Neuronal stem cell (in vitro differentiated cells): ENCODE results near the gene NOP16.
A peak's percentile ranks its signal among the peaks of the same experiment; 100 is the strongest.

Experiments used
- DNase-seq: peaks from one replicate; pipeline ENCODE4 v3.0.0-alpha.2; 2013; ENCODE audit warnings: low spot score
- H2AFZ ChIP-seq: one replicate; pipeline ENCODE4 v1.6.1; 2013; ENCODE audit warnings: mild to moderate bottlenecking, low read length, inconsistent platforms
- H2AK5ac ChIP-seq: 2 replicates; pipeline ENCODE4 v1.6.1; 2013; ENCODE audit warnings: low read depth, mild to moderate bottlenecking, inconsistent platforms, low read length, moderate library complexity, mixed read lengths
- H2BK120ac ChIP-seq: 2 replicates; pipeline ENCODE4 v1.6.1; 2013; ENCODE audit warnings: low read depth, mild to moderate bottlenecking, inconsistent platforms, low read length, moderate library complexity, mixed read lengths
- H2BK12ac ChIP-seq: one replicate; pipeline ENCODE4 v1.6.1; 2013; ENCODE audit warnings: low read length, inconsistent platforms
- H2BK15ac ChIP-seq: 2 replicates; pipeline ENCODE4 v1.6.1; 2013; ENCODE audit warnings: mild to moderate bottlenecking, low read length, inconsistent platforms, mixed read lengths
- H2BK5ac ChIP-seq: one replicate; pipeline ENCODE4 v1.6.1; 2013; ENCODE audit warnings: inconsistent platforms, mild to moderate bottlenecking, low read length, moderate library complexity
- H3K14ac ChIP-seq: one replicate; pipeline ENCODE4 v1.6.1; 2013; ENCODE audit warnings: low read length, inconsistent platforms
- H3K18ac ChIP-seq: 2 replicates; pipeline ENCODE4 v1.6.1; 2013; ENCODE audit warnings: low read length, inconsistent platforms
- H3K23ac ChIP-seq: 2 replicates; pipeline ENCODE4 v1.6.1; 2013; ENCODE audit warnings: low read depth, mild to moderate bottlenecking, mixed read lengths, low read length, inconsistent platforms; ENCODE audit not compliant: poor library complexity
- H3K27ac ChIP-seq: replicated peaks from 3 replicates; pipeline ENCODE4 v1.5.1; 2013; ENCODE audit warnings: low read length, inconsistent platforms
- H3K27me3 ChIP-seq, 3 experiments: 2 replicates each; pipeline ENCODE4 v1.6.1; 2013; ENCODE audit warnings: low read length in 3 of 3, mild to moderate bottlenecking in 2 of 3, inconsistent platforms in 1 of 3, low read depth in 1 of 3, mixed read lengths in 1 of 3, moderate library complexity in 1 of 3; ENCODE audit not compliant: control insufficient read depth in 3 of 3, insufficient read depth in 3 of 3
- H3K36me3 ChIP-seq, 2 donors: replicated peaks in 1 of 2; 2 replicates each; pipeline ENCODE4 v1.6.1; 2013; ENCODE audit warnings: low read length in 2 of 2; ENCODE audit not compliant: control insufficient read depth in 2 of 2, insufficient read depth in 2 of 2
- H3K4ac ChIP-seq: 2 replicates; pipeline ENCODE4 v1.6.1; 2013; ENCODE audit warnings: inconsistent platforms, mild to moderate bottlenecking, low read length, moderate library complexity
- H3K4me1 ChIP-seq, 2 donors: 1 replicate in 1 of 2; 2 replicates in 1 of 2; pipeline ENCODE4 v1.6.1; 2013; ENCODE audit warnings: low read length in 2 of 2, low read depth in 1 of 2; ENCODE audit not compliant: control insufficient read depth in 2 of 2, insufficient read depth in 1 of 2
- H3K4me2 ChIP-seq: one replicate; pipeline ENCODE4 v1.6.1; 2013; ENCODE audit warnings: mild to moderate bottlenecking, low read length, inconsistent platforms; ENCODE audit not compliant: insufficient read depth, poor library complexity, severe bottlenecking
- H3K4me3 ChIP-seq, 2 donors: 2 replicates each; pipeline ENCODE4 v1.5.1; 2013; ENCODE audit warnings: low read length in 2 of 2, mild to moderate bottlenecking in 2 of 2, inconsistent platforms in 1 of 2, moderate library complexity in 1 of 2
- H3K79me1 ChIP-seq: one replicate; pipeline ENCODE4 v1.6.1; 2013; ENCODE audit warnings: low read depth, mild to moderate bottlenecking, inconsistent platforms, low read length, moderate library complexity
- H3K9ac ChIP-seq: one replicate; pipeline ENCODE4 v1.6.1; 2013; ENCODE audit warnings: mild to moderate bottlenecking, low read depth, low read length, inconsistent platforms; ENCODE audit not compliant: poor library complexity
- H3K9me3 ChIP-seq, 2 donors: replicated peaks in 1 of 2; 2 replicates each; pipeline versions ENCODE3 to v1.6.1; 2013; ENCODE audit warnings: low read length in 2 of 2, mild to moderate bottlenecking in 2 of 2, inconsistent platforms in 1 of 2, low read depth in 1 of 2, mixed read lengths in 1 of 2, moderate library complexity in 1 of 2; ENCODE audit not compliant: control insufficient read depth in 2 of 2, insufficient read depth in 1 of 2
- H4K8ac ChIP-seq: one replicate; pipeline ENCODE4 v1.6.1; 2013; ENCODE audit warnings: low read depth, mild to moderate bottlenecking, inconsistent platforms, low read length, moderate library complexity
- H4K91ac ChIP-seq: one replicate; pipeline ENCODE4 v1.6.1; 2013; ENCODE audit warnings: low read length, low read depth, mild to moderate bottlenecking, inconsistent platforms; ENCODE audit not compliant: poor library complexity
- WGBS, 2 donors: extraction: QIAGEN DNeasy Blood & Tissue Kit; methylation state at CpG; one replicate each; pipeline ENCODE4 v1.1.7; 2013; ENCODE audit warnings: missing lambda C conversion rate in 2 of 2, mixed read lengths in 1 of 2; ENCODE audit not compliant: insufficient read length in 2 of 2, insufficient replicate concordance in 1 of 2; ENCODE audit errors: extremely low coverage in 2 of 2; 5-methylcytosine and 5-hydroxymethylcytosine counted together

Gene NOP16

GRCh38 chr5:176369934-176370711 is 18.3 kb downstream of the NOP16 start:
- H2BK15ac ChIP-seq: no peak overlapping the region
- H2AK5ac ChIP-seq: no peak overlapping the region
- no peaks in the 10 kb centered on the region for H3K79me1 ChIP-seq
- no peak overlapping the region for H4K91ac ChIP-seq
- H3K27me3 ChIP-seq: peaks cover 0 to 6% (median 0%) of the 10 kb centered on the region in 3 experiments
- no peak overlapping the region for H2BK12ac ChIP-seq
- DNase-seq: no peak
- no peak overlapping the region for H4K8ac ChIP-seq
- H3K9me3 ChIP-seq: no peaks in the 10 kb centered on the region
- H3K4me3 ChIP-seq: no peak overlapping the region
- peaks cover 20 to 71% of the 10 kb centered on the region in 2 donors for H3K36me3 ChIP-seq
- H3K27ac ChIP-seq: no peak overlapping the region
- no peak overlapping the region for H3K9ac ChIP-seq
- H2AFZ ChIP-seq: no peak overlapping the region
- H3K23ac ChIP-seq: no peak overlapping the region
- no peak overlapping the region for H3K18ac ChIP-seq
- no peak overlapping the region for H2BK120ac ChIP-seq
- no peak overlapping the region for H3K4me2 ChIP-seq
- peaks cover 2 to 5% of the 10 kb centered on the region in 2 donors for H3K4me1 ChIP-seq
- H3K4ac ChIP-seq: no peak overlapping the region
- WGBS, 2 donors: no CpG with 5 or more reads among the region's 8 CpGs
- H3K14ac ChIP-seq: no peak overlapping the region
- H2BK5ac ChIP-seq: no peak overlapping the region

GRCh38 chr5:176368726-176369125 is 19.7 kb downstream of the NOP16 start:
- H2BK5ac ChIP-seq: no peak overlapping the region
- H3K79me1 ChIP-seq: no peaks in the 10 kb centered on the region
- no peak overlapping the region for H4K8ac ChIP-seq
- no peak overlapping the region for H3K9ac ChIP-seq
- H3K9me3 ChIP-seq: no peaks in the 10 kb centered on the region
- H2BK15ac ChIP-seq: no peak overlapping the region
- no CpG with 5 or more reads among the region's 13 CpGs for WGBS, 2 donors
- H3K23ac ChIP-seq: no peak overlapping the region
- no peak overlapping the region for H2BK120ac ChIP-seq
- H3K36me3 ChIP-seq: peaks cover 20 to 63% of the 10 kb centered on the region in 2 donors
- no peak overlapping the region for H3K4ac ChIP-seq
- H3K4me2 ChIP-seq: no peak overlapping the region
- H2BK12ac ChIP-seq: no peak overlapping the region
- DNase-seq: no peak
- H3K4me1 ChIP-seq: peaks cover 2 to 7% of the 10 kb centered on the region in 2 donors
- no peak overlapping the region for H3K18ac ChIP-seq
- H2AFZ ChIP-seq: no peak overlapping the region
- H3K4me3 ChIP-seq: peak overlapping the region in 1 of 2 donors; percentile 18
- no peak overlapping the region for H3K27ac ChIP-seq
- H3K27me3 ChIP-seq: peaks cover 0 to 13% (median 6%) of the 10 kb centered on the region in 3 experiments
- H3K14ac ChIP-seq: no peak overlapping the region
- H4K91ac ChIP-seq: no peak overlapping the region
- no peak overlapping the region for H2AK5ac ChIP-seq

- peaks cover 15 to 44% of the 10 kb centered on the region in 2 donors for H3K36me3 ChIP-seq
- H3K14ac ChIP-seq: no peak overlapping the region
- no peak overlapping the region for H2BK120ac ChIP-seq
- peak overlapping the region; percentile 95 for H3K9ac ChIP-seq
- H2AFZ ChIP-seq: peak overlapping the region; percentile 96
- no peak overlapping the region for H4K8ac ChIP-seq
- H2AK5ac ChIP-seq: peak overlapping the region; percentile 24
- peaks cover 2 to 10% of the 10 kb centered on the region in 2 donors for H3K4me1 ChIP-seq
- no peak for DNase-seq
- no peak overlapping the region for H2BK15ac ChIP-seq
- no peak overlapping the region for H3K27ac ChIP-seq
- no peak overlapping the region for H3K4ac ChIP-seq
- no peaks in the 10 kb centered on the region for H3K79me1 ChIP-seq
- peak overlapping the region; percentile 93 for H3K4me2 ChIP-seq
- H3K27me3 ChIP-seq: peaks cover 0 to 26% (median 20%) of the 10 kb centered on the region in 3 experiments
- peak overlapping the region; percentile 66 for H3K23ac ChIP-seq
- H4K91ac ChIP-seq: no peak overlapping the region
- H3K18ac ChIP-seq: peak overlapping the region; percentile 95
- no peaks in the 10 kb centered on the region for H3K9me3 ChIP-seq
- peak overlapping the region; percentile 81 to 84 for H3K4me3 ChIP-seq
- WGBS, 2 donors: no CpG with 5 or more reads among the region's 38 CpGs
- no peak overlapping the region for H2BK12ac ChIP-seq
- H2BK5ac ChIP-seq: peak overlapping the region; percentile 87
Observed at GRCh38 chr5:176366232-176366894, 22.0 kb downstream of the NOP16 start.
